SU-DHL-6 (cell line): Measurements from ENCODE around the gene TMEM141.

Experiments used
- H2AFZ ChIP-seq: fragments of 200-600 bp; sonication (generic); 2 replicates; pipeline ENCODE4 v1.6.1; 2014; ENCODE audit warnings: low read depth, mild to moderate bottlenecking, moderate library complexity, mixed read lengths, antibody characterized with exemption, low read length; ENCODE audit not compliant: severe bottlenecking
- H3F3A ChIP-seq: fragments of 200-600 bp; shearing (Covaris generic); 2 replicates; pipeline ENCODE4 v1.6.0; 2016; ENCODE audit warnings: antibody characterized with exemption, mild to moderate bottlenecking; ENCODE audit not compliant: insufficient read depth
- H3K27ac ChIP-seq: fragments of 200-600 bp; sonication (generic); 2 replicates; pipeline ENCODE4 v1.5.1; 2016; ENCODE audit warnings: low read depth, mild to moderate bottlenecking, low read length, moderate library complexity, mixed read lengths
- H3K27me3 ChIP-seq: fragments of 200-600 bp; sonication (generic), shearing (Covaris generic); 2 replicates; pipeline ENCODE4 v1.6.0; 2014; ENCODE audit warnings: mild to moderate bottlenecking, low read length
- H3K36me3 ChIP-seq: fragments of 200-600 bp; sonication (generic); 2 replicates; pipeline ENCODE4 v1.6.1; 2014; ENCODE audit warnings: mild to moderate bottlenecking, low read length, mixed read lengths
- H3K4me2 ChIP-seq: fragments of 300-600, 200-600 bp; shearing (Covaris generic), sonication (generic); 2 replicates; pipeline ENCODE4 v1.6.0; 2014; ENCODE audit warnings: low read length, low read depth, mild to moderate bottlenecking; ENCODE audit not compliant: poor library complexity, severe bottlenecking
- H3K4me3 ChIP-seq: fragments of 200-600 bp; sonication (generic); 2 replicates; pipeline ENCODE4 v1.5.1; 2014; ENCODE audit warnings: antibody characterized with exemption, low read length, mild to moderate bottlenecking, mixed read lengths; ENCODE audit not compliant: insufficient read depth, poor library complexity, severe bottlenecking
- H3K79me2 ChIP-seq: fragments of 200-600 bp; sonication (generic); 2 replicates; pipeline ENCODE4 v1.6.1; 2014; ENCODE audit warnings: mild to moderate bottlenecking, low read length, moderate library complexity; ENCODE audit not compliant: insufficient read depth
- H3K9ac ChIP-seq: fragments of 200-600 bp; sonication (generic); 2 replicates; pipeline ENCODE4 v1.7.0; 2014; ENCODE audit warnings: mild to moderate bottlenecking, low read length
- H3K9me2 ChIP-seq: fragments of 200-600 bp; sonication (generic); replicated peaks from 2 replicates; pipeline ENCODE4 v1.6.1; 2014; ENCODE audit warnings: low read length; ENCODE audit not compliant: insufficient read depth
- H3K9me3 ChIP-seq: fragments of 200-600 bp; sonication (generic); 2 replicates; pipeline ENCODE4 v1.6.1; 2014; ENCODE audit warnings: low read length, mixed read lengths; ENCODE audit not compliant: insufficient read depth
- H4K20me1 ChIP-seq: fragments of 200-600 bp; sonication (generic); 2 replicates; pipeline ENCODE4 v1.6.1; 2014; ENCODE audit warnings: low read depth, mild to moderate bottlenecking, antibody characterized with exemption, low read length, moderate library complexity, mixed read lengths
- EZH2phosphoT487 ChIP-seq: fragments of 200-600 bp; sonication (generic), shearing (Covaris generic); conservative IDR thresholded peaks from 2 replicates; pipeline ENCODE4 v1.6.1; 2018; ENCODE audit warnings: mild to moderate bottlenecking, antibody characterized with exemption, low read length, moderate library complexity, mixed read lengths
- TF ChIP-seq, protein P1 (sequence below): fragments of 200-600 bp; sonication (generic); IDR thresholded peaks from one replicate; pipeline ENCODE4 v1.5.1; 2017; ENCODE audit warnings: antibody characterized with exemption, mild to moderate bottlenecking, low read length, moderate library complexity; ENCODE audit not compliant: insufficient read depth, poor library complexity, severe bottlenecking

Gene TMEM141

GRCh38 chr9:136827794-136828473, 36.8 kb downstream of the TMEM141 start:
- H2AFZ ChIP-seq: no peak overlapping the region
- H3K9ac ChIP-seq: no peak overlapping the region
- no peaks in the 10 kb centered on the region for H3K9me2 ChIP-seq
- H3K79me2 ChIP-seq: no peaks in the 10 kb centered on the region; the same call in 1 of the 2 replicates
- H3K4me3 ChIP-seq: no peak overlapping the region
- H3K36me3 ChIP-seq: no peaks in the 10 kb centered on the region
- TF ChIP-seq, protein P1, sequence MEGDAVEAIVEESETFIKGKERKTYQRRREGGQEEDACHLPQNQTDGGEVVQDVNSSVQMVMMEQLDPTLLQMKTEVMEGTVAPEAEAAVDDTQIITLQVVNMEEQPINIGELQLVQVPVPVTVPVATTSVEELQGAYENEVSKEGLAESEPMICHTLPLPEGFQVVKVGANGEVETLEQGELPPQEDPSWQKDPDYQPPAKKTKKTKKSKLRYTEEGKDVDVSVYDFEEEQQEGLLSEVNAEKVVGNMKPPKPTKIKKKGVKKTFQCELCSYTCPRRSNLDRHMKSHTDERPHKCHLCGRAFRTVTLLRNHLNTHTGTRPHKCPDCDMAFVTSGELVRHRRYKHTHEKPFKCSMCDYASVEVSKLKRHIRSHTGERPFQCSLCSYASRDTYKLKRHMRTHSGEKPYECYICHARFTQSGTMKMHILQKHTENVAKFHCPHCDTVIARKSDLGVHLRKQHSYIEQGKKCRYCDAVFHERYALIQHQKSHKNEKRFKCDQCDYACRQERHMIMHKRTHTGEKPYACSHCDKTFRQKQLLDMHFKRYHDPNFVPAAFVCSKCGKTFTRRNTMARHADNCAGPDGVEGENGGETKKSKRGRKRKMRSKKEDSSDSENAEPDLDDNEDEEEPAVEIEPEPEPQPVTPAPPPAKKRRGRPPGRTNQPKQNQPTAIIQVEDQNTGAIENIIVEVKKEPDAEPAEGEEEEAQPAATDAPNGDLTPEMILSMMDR: no peak
- H3K9me3 ChIP-seq: no peaks in the 10 kb centered on the region
- H3K27ac ChIP-seq: no peak overlapping the region
- H3K27me3 ChIP-seq: no peaks in the 10 kb centered on the region
- no peaks in the 10 kb centered on the region for H4K20me1 ChIP-seq
- no peak overlapping the region for H3K4me2 ChIP-seq
- no peaks in the 10 kb centered on the region for H3F3A ChIP-seq

DNA sequence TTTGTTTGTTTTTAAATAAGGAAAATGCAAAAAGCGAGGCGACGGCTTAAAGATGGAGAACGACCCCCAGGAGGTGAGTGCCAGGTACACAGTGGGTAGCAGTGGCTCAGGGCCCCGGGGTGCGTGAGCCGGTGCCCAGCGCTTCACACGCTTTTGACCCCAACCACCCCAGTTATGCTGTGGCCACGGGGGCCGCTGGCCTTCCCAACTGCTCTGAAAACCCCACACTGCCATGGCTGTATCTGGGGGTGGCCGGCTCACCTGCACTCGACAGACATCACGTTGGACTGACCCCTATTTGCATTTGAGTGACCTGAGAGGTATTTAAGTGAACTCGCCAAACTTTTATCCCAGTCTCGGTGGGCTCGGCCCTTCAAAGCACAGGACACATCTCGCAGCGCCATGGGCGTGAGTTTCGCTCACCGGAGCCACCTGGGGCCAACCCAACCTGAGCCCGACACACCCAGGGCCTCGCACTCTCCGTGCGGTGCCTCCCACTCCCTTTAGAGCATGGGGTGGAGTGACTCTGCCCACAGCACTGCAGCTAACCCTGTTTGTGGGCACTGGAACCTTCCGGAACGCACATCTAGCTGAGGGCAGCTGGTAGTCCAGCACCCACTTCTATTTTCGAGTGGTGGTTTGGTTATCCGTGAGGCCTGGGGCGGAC, 37.5 kb downstream of the TMEM141 start:
- H3K27me3 ChIP-seq: no peaks in the 10 kb centered on the region
- H3K4me2 ChIP-seq: no peak overlapping the region
- H3K79me2 ChIP-seq: no peaks in the 10 kb centered on the region
- H3K9ac ChIP-seq: no peak overlapping the region
- no peak for TF ChIP-seq EZH2phosphoT487
- TF ChIP-seq, protein P1: no peak
- H3K9me2 ChIP-seq: no peaks in the 10 kb centered on the region
- H3K36me3 ChIP-seq: no peaks in the 10 kb centered on the region
- H2AFZ ChIP-seq: no peak overlapping the region
- H3K27ac ChIP-seq: no peak overlapping the region
- no peaks in the 10 kb centered on the region for H4K20me1 ChIP-seq
- no peak overlapping the region for H3K4me3 ChIP-seq
- no peaks in the 10 kb centered on the region for H3F3A ChIP-seq
- H3K9me3 ChIP-seq: no peaks in the 10 kb centered on the region

DNA sequence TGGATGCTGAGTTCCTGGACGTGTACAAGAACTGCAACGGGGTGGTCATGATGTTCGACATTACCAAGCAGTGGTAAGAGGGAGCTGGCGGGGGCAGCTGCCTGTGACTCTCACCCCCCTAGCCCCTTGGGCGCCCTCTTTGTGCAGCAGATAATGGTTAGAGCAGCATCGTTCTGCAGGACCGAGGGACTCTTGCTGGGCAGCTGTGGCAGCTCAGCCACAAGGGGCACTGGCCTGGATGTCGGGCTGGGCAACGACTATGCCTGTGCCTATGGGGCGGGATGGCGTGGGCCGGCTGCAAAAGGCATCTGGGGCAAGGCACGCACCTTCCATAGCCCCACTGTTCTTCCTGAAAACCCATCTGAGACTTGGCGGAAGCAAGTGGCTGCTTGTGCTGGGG, 38.3 kb downstream of the TMEM141 start:
- Histone ChIP-seq H3K9me2 (no peaks in the 10 kb centered on the region), H3K4me3 (no peak overlapping the region), H3K9me3 (no peaks in the 10 kb centered on the region), H3K36me3 (no peaks in the 10 kb centered on the region), H3K79me2 (no peaks in the 10 kb centered on the region), H4K20me1 (no peaks in the 10 kb centered on the region), H3K27me3 (no peaks in the 10 kb centered on the region), H3K27ac (no peak overlapping the region), H3K4me2 (no peak overlapping the region), H2AFZ (no peak overlapping the region), H3K9ac (no peak overlapping the region), H3F3A (no peaks in the 10 kb centered on the region)
- TF ChIP-seq EZH2phosphoT487: no peak
- TF ChIP-seq, protein P1: no peak
